DND-41 (cell line): ENCODE measurements around the gene CATSPER4.

Source experiments
- ATAC-seq: fragments of 200-7000 bp; cut with Tn5 transposase; 3 replicates; pipeline ENCODE4 v1.9.1; 2021; ENCODE audit warnings: low read depth; ENCODE audit not compliant: insufficient read depth
- DNase-seq: peaks from one replicate; pipeline ENCODE4 v3.0.0-alpha.2; 2020
- H2AFZ ChIP-seq: 2 replicates; pipeline ENCODE4 v1.6.0; 2012; ENCODE audit warnings: low read depth, low read length
- H3K27ac ChIP-seq: 2 replicates; pipeline ENCODE4 v1.5.1; 2012; ENCODE audit warnings: low read length, inconsistent platforms
- H3K27me3 ChIP-seq: fragments of 200-600 bp; sonication (generic); 2 replicates; pipeline ENCODE4 v1.6.0; 2012; ENCODE audit warnings: low read length, mild to moderate bottlenecking, inconsistent platforms; ENCODE audit not compliant: insufficient read depth, poor library complexity
- H3K36me3 ChIP-seq: 2 replicates; pipeline ENCODE4 v1.5.1; 2012; ENCODE audit warnings: low read length, inconsistent platforms; ENCODE audit not compliant: insufficient read depth
- H3K4me1 ChIP-seq: 2 replicates; pipeline ENCODE4 v1.5.1; 2012; ENCODE audit warnings: mild to moderate bottlenecking, low read length; ENCODE audit not compliant: insufficient read depth
- H3K4me2 ChIP-seq: 2 replicates; pipeline ENCODE4 v1.6.0; 2012; ENCODE audit warnings: mild to moderate bottlenecking, moderate library complexity, low read length, inconsistent platforms; ENCODE audit not compliant: insufficient read depth
- H3K4me3 ChIP-seq, 2 experiments: fragments of 200-600 bp in 1 of 2; shearing (Covaris generic) in 1 of 2; 2 replicates each; pipeline ENCODE4 v1.5.1; 2012 to 2016; ENCODE audit warnings: inconsistent platforms in 2 of 2, low read length in 2 of 2, mild to moderate bottlenecking in 2 of 2, low read depth in 1 of 2, moderate library complexity in 1 of 2
- H3K79me2 ChIP-seq: 2 replicates; pipeline ENCODE4 v1.6.0; 2012; ENCODE audit warnings: low read length, inconsistent platforms; ENCODE audit not compliant: insufficient read depth
- H3K9ac ChIP-seq: 2 replicates; pipeline ENCODE4 v1.6.0; 2012; ENCODE audit warnings: low read depth, mild to moderate bottlenecking, inconsistent platforms, low read length, moderate library complexity
- H3K9me3 ChIP-seq: 2 replicates; pipeline ENCODE4 v1.5.1; 2012; ENCODE audit warnings: low read length, moderate library complexity, mild to moderate bottlenecking, inconsistent platforms; ENCODE audit not compliant: insufficient read depth, severe bottlenecking
- H4K20me1 ChIP-seq: 2 replicates; pipeline ENCODE4 v1.6.0; 2012; ENCODE audit warnings: low read length; ENCODE audit not compliant: insufficient read depth
- EZH2 ChIP-seq: IDR thresholded peaks from 3 replicates; pipeline ENCODE4 v1.6.1; 2012; ENCODE audit warnings: borderline replicate concordance, low read depth, mild to moderate bottlenecking, moderate library complexity, low read length, inconsistent platforms; ENCODE audit not compliant: severe bottlenecking
- TF ChIP-seq, protein P1 (sequence below): IDR thresholded peaks from 2 replicates; pipeline ENCODE4 v1.5.1; 2012; ENCODE audit warnings: borderline replicate concordance, low read length, moderate library complexity, mild to moderate bottlenecking; ENCODE audit not compliant: poor library complexity, severe bottlenecking; ENCODE audit errors: extremely low read depth

CATSPER4 gene

DNA sequence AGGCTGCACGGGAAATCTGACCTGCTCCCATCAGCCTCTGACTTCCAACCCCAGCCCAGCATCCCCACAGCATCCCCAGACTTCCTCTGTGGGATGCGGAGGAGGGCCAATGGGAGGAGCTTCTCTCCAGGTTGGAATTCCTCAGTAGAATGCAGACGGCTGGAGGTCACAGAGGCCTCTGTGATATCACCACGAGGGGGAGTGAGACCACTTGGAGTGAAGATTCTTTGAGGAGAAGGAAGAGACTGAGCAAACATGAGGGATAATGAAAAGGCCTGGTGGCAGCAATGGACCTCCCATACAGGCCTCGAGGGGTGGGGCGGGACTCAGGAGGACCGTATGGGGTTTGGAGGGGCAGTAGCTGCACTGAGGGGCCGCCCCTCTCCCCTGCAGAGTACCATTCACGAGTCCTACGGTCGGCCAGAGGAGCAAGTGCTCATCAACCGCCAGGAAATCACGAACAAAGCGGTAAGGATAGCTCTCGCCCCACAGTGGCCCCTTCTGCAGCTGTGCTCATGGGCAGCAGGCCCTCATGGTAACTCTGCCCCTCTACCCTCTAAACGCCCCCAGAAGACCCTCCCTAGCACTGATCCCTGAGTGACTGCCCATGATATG lies at the start of gene CATSPER4:
TSS of gene CATSPER4 (plus strand) at position 230 of the 615 bp plus-strand sequence. CDS start at position 256, 26 bp downstream.
- TF ChIP-seq, protein P1, sequence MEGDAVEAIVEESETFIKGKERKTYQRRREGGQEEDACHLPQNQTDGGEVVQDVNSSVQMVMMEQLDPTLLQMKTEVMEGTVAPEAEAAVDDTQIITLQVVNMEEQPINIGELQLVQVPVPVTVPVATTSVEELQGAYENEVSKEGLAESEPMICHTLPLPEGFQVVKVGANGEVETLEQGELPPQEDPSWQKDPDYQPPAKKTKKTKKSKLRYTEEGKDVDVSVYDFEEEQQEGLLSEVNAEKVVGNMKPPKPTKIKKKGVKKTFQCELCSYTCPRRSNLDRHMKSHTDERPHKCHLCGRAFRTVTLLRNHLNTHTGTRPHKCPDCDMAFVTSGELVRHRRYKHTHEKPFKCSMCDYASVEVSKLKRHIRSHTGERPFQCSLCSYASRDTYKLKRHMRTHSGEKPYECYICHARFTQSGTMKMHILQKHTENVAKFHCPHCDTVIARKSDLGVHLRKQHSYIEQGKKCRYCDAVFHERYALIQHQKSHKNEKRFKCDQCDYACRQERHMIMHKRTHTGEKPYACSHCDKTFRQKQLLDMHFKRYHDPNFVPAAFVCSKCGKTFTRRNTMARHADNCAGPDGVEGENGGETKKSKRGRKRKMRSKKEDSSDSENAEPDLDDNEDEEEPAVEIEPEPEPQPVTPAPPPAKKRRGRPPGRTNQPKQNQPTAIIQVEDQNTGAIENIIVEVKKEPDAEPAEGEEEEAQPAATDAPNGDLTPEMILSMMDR, result peak; percentile 49
- TF ChIP-seq EZH2, result no peak
- H3K9ac ChIP-seq, result no peak within 1 kb of the TSS
- no peaks in the 10 kb centered on the region for H3K27me3 ChIP-seq
- no peak within 1 kb of the TSS for H3K4me3 ChIP-seq
- H3K36me3 ChIP-seq, result no peaks in the 10 kb centered on the region
- ATAC-seq, result no peak
- H4K20me1 ChIP-seq, result no peaks in the 10 kb centered on the region; the same call in 1 of the 2 replicates
- no peak within 1 kb of the TSS for H2AFZ ChIP-seq
- H3K79me2 ChIP-seq, result no peaks in the 10 kb centered on the region
- no peak within 1 kb of the TSS for H3K4me2 ChIP-seq
- no peak for DNase-seq
- peaks cover 8% of the 10 kb centered on the region for H3K4me1 ChIP-seq
- H3K9me3 ChIP-seq, result no peaks in the 10 kb centered on the region
- no peak within 1 kb of the TSS for H3K27ac ChIP-seq

DNA sequence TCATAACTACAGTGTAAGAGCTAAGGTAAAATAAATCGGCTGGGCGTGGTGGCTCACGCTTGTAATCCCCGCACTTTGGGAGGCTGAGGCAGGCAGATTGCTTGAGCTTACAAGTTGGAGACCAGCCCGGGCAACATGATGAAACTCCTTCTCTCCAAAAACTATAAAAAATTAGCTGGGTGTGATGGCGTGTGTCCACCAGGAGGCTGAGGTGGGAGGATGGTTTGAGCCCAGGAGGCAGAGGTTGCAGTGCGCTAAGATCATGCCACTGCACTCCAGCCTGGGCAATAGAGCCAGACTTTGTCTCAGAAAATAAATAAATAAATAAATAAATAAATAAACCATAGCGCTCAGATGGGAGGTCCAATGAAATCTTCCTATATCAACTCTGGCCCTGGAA lies 48.2 kb upstream of the CATSPER4 start:
- H4K20me1 ChIP-seq, result no peaks in the 10 kb centered on the region
- TF ChIP-seq, protein P1, result no peak
- no peak for TF ChIP-seq EZH2
- H3K27ac ChIP-seq, result no peak overlapping the region
- no peak overlapping the region for H3K4me2 ChIP-seq
- H3K79me2 ChIP-seq, result no peaks in the 10 kb centered on the region
- no peaks in the 10 kb centered on the region for H3K36me3 ChIP-seq
- H3K4me3 ChIP-seq, result no peak overlapping the region
- peaks cover 6% of the 10 kb centered on the region; the same call in 1 of the 2 replicates for H3K4me1 ChIP-seq
- DNase-seq, result no peak
- no peak overlapping the region for H2AFZ ChIP-seq
- no peaks in the 10 kb centered on the region for H3K9me3 ChIP-seq
- ATAC-seq, result no peak
- H3K27me3 ChIP-seq, result no peaks in the 10 kb centered on the region
- H3K9ac ChIP-seq, result no peak overlapping the region

DNA sequence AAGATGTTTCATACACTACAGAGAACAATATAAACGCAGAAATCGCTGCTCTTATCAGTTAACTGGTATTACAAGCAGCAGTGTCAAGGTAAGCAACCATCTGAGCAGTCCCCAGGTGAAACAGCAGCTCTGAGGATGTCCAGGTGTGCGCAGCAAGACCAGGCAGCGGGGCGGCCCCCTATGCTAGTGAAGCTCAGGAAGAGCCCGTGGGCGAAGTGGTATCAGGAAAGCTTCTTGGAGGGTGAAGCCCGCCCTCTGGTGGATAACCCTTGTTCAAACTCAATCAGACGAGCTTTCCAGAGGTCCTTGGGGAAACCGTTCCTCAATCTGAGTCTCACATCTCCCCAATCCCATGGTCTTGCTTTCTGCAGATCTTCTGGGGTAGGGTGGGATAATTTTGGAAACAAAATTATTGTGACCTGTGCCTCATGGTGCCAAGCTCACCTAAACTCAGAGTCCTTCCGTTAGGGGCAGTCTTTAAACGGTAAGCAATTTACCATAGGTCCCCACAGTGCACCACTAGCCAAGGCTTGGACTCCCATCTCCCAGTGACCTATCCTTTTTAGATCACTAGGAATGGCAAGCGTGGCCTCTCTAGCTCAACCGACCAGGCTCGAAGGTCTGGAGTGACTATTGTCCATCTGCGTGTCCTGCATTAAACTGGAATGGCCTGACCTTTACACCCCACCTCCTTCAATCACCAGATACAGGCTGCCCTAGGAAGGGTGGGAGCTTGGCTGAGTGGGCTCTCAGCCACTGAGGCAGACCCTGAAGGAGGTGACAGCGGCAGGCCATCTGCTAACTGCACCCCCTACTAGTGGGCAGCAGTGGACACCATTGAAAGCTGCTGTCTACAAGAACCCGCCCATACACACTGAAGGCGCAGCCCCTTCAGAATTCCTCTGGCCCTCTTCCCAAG lies 45.1 kb upstream of the CATSPER4 start:
- DNase-seq (peak; percentile 81), ATAC-seq (peak; percentile 99)
- H3K27ac ChIP-seq, result no peak overlapping the region
- H3K36me3 ChIP-seq, result no peaks in the 10 kb centered on the region
- H2AFZ ChIP-seq, result peak overlapping the region; percentile 50; the same call in 1 of the 2 replicates
- H3K9ac ChIP-seq, result no peak overlapping the region
- H3K4me1 ChIP-seq, result peaks cover 3% of the 10 kb centered on the region; the same call in 1 of the 2 replicates
- peaks cover 7% of the 10 kb centered on the region for H3K27me3 ChIP-seq
- H3K4me2 ChIP-seq, result peak overlapping the region; percentile 26; the same call in 1 of the 2 replicates
- no peak overlapping the region for H3K4me3 ChIP-seq
- H4K20me1 ChIP-seq, result no peaks in the 10 kb centered on the region
- TF ChIP-seq, protein P1, result peak; percentile 83
- TF ChIP-seq EZH2, result no peak
- no peaks in the 10 kb centered on the region for H3K9me3 ChIP-seq
- H3K79me2 ChIP-seq, result no peaks in the 10 kb centered on the region
